Keratinocyte (primary cell): Measurements from ENCODE around the gene ABLIM1.

Source experiments
- CTCF ChIP-seq, 3 experiments: IDR thresholded peaks in 1 of 3; conservative IDR thresholded peaks in 1 of 3; optimal IDR thresholded peaks in 1 of 3; 2 replicates in 2 of 3; 3 replicates in 1 of 3; pipeline versions ENCODE3 to v1.5.1; 2011; ENCODE audit warnings: low read length in 3 of 3, mild to moderate bottlenecking in 3 of 3, moderate library complexity in 2 of 3, control low read depth in 1 of 3, inconsistent platforms in 1 of 3; ENCODE audit not compliant: insufficient read depth in 2 of 3; ENCODE audit errors: extremely low read depth in 1 of 3
- EZH2 ChIP-seq: IDR thresholded peaks from one replicate; pipeline ENCODE4 v1.6.1; 2012; ENCODE audit warnings: inconsistent platforms, mild to moderate bottlenecking, low read length, moderate library complexity

GRCh38 chr10:114499116-114499515 is 159.0 kb downstream of the ABLIM1 start:
- TF ChIP-seq CTCF (optimal IDR thresholded peaks at IDR 0.05 in 1 of 3, IDR thresholded peaks at IDR 0.05 in 1 of 3, conservative IDR thresholded peaks at IDR 0.05 in 1 of 3; ENCODE audit: extremely low read depth in 1 of 3, insufficient read depth in 2 of 3, low read length in 3 of 3) (no peak), EZH2 (no peak)
